Nephron progenitor cell (in vitro differentiated cells): ENCODE measurements around the gene LRP11.
"Not testable (repeated sequence)": the region's sequence is repeated elsewhere in the genome, so short reads cannot be mapped to it uniquely, and the experiment has no call there.

Experiments used
- DNase-seq: peaks from one replicate; pipeline ENCODE4 v3.0.0; 2021
- H3K27ac Mint-ChIP-seq: 2 replicates; pipeline ENCODE4 v1.8.0; 2021; ENCODE audit warnings: mild to moderate bottlenecking, moderate library complexity, mixed read lengths
- H3K27me3 Mint-ChIP-seq: 2 replicates; pipeline ENCODE4 v1.8.0; 2021; ENCODE audit warnings: mild to moderate bottlenecking, low read depth, mixed read lengths; ENCODE audit not compliant: poor library complexity
- H3K36me3 Mint-ChIP-seq: 2 replicates; pipeline ENCODE4 v1.8.0; 2021; ENCODE audit warnings: low read depth, mixed read lengths
- H3K4me1 Mint-ChIP-seq: 2 replicates; pipeline ENCODE4 v1.8.0; 2021; ENCODE audit warnings: mixed read lengths
- H3K4me3 Mint-ChIP-seq: 2 replicates; pipeline ENCODE4 v1.8.0; 2021; ENCODE audit warnings: mild to moderate bottlenecking, moderate library complexity, mixed read lengths
- H3K9me3 Mint-ChIP-seq: 2 replicates; pipeline ENCODE4 v1.8.0; 2021; ENCODE audit warnings: mild to moderate bottlenecking, moderate library complexity, mixed read lengths
- CTCF ChIP-seq: fragments of 200-600 bp; sonication (generic); IDR thresholded peaks from 2 replicates; pipeline ENCODE4 v1.5.0; 2021; ENCODE audit warnings: antibody characterized with exemption

Gene LRP11

GRCh38 chr6:149863698-149864577, at the start of gene LRP11:
TSS of gene LRP11 (minus strand) at chr6:149864359. CDS start at chr6:149864020, 339 bp downstream.
- peak within 1 kb of the TSS; percentile 90 for H3K4me3 Mint-ChIP-seq
- no peak for TF ChIP-seq CTCF
- no peaks in the 10 kb centered on the region for H3K36me3 Mint-ChIP-seq
- DNase-seq, result peak; percentile 87
- H3K9me3 Mint-ChIP-seq, result no peaks in the 10 kb centered on the region
- H3K27me3 Mint-ChIP-seq, result peaks cover 50% of the 10 kb centered on the region
- no peak within 1 kb of the TSS for H3K27ac Mint-ChIP-seq
- H3K4me1 Mint-ChIP-seq, result peaks cover 33% of the 10 kb centered on the region

GRCh38 chr6:149913540-149914240, 49.5 kb upstream of the LRP11 start:
- peaks cover 85% of the 10 kb centered on the region for H3K27me3 Mint-ChIP-seq
- no peak for DNase-seq
- H3K36me3 Mint-ChIP-seq, result no peaks in the 10 kb centered on the region
- TF ChIP-seq CTCF, result no peak
- H3K9me3 Mint-ChIP-seq, result peaks cover 19% of the 10 kb centered on the region
- H3K4me3 Mint-ChIP-seq, result no peak overlapping the region
- no peaks in the 10 kb centered on the region for H3K4me1 Mint-ChIP-seq
- H3K27ac Mint-ChIP-seq, result no peak overlapping the region

- peaks cover 24% of the 10 kb centered on the region for H3K9me3 Mint-ChIP-seq
- H3K36me3 Mint-ChIP-seq, result peaks cover 2% of the 10 kb centered on the region
- no peak for DNase-seq
- no peak overlapping the region for H3K27ac Mint-ChIP-seq
- no peak overlapping the region for H3K4me3 Mint-ChIP-seq
- H3K27me3 Mint-ChIP-seq, result peaks cover 79% of the 10 kb centered on the region
- H3K4me1 Mint-ChIP-seq, result no peaks in the 10 kb centered on the region
- no peak for TF ChIP-seq CTCF
These were observed 48.9 kb upstream of the LRP11 start for GRCh38 chr6:149913085-149913484.

GRCh38 chr6:149912680-149913079, 48.5 kb upstream of the LRP11 start:
- peaks cover 28% of the 10 kb centered on the region for H3K9me3 Mint-ChIP-seq
- not testable (repeated sequence) for H3K4me1 Mint-ChIP-seq, H3K36me3 Mint-ChIP-seq, H3K4me3 Mint-ChIP-seq, DNase-seq, H3K27ac Mint-ChIP-seq
- peaks cover 75% of the 10 kb centered on the region for H3K27me3 Mint-ChIP-seq

- H3K27me3 Mint-ChIP-seq, result peaks cover 55% of the 10 kb centered on the region
- H3K9me3 Mint-ChIP-seq, result peaks cover 34% of the 10 kb centered on the region
- H3K4me1 Mint-ChIP-seq, result no peaks in the 10 kb centered on the region
- no peak overlapping the region for H3K27ac Mint-ChIP-seq
- no peak for TF ChIP-seq CTCF
- no peak overlapping the region for H3K4me3 Mint-ChIP-seq
- peaks cover 4% of the 10 kb centered on the region for H3K36me3 Mint-ChIP-seq
- DNase-seq, result no peak
These were observed 46.6 kb upstream of the LRP11 start for GRCh38 chr6:149910721-149911151.

GRCh38 chr6:149909701-149910470, 45.7 kb upstream of the LRP11 start:
- peaks cover 34% of the 10 kb centered on the region for H3K9me3 Mint-ChIP-seq
- peaks cover 51% of the 10 kb centered on the region for H3K27me3 Mint-ChIP-seq
- peaks cover 4% of the 10 kb centered on the region for H3K36me3 Mint-ChIP-seq
- H3K27ac Mint-ChIP-seq, result no peak overlapping the region
- no peak for TF ChIP-seq CTCF
- DNase-seq, result no peak
- H3K4me1 Mint-ChIP-seq, result no peaks in the 10 kb centered on the region
- H3K4me3 Mint-ChIP-seq, result no peak overlapping the region

GRCh38 chr6:149908480-149908879, 44.3 kb upstream of the LRP11 start:
- not testable (repeated sequence) for H3K27ac Mint-ChIP-seq, H3K4me1 Mint-ChIP-seq, H3K36me3 Mint-ChIP-seq, H3K4me3 Mint-ChIP-seq, DNase-seq
- peaks cover 40% of the 10 kb centered on the region for H3K27me3 Mint-ChIP-seq
- peaks cover 34% of the 10 kb centered on the region for H3K9me3 Mint-ChIP-seq
